Left renal pelvis (tissue), 4 donors: Measurements from ENCODE around the gene ZBTB1. TPM values are rescaled to one million over a fixed set of nuclear protein-coding genes. Genes with fewer than 3 reads are reported as not detected.
A peak's percentile ranks its signal among the peaks of the same experiment; 100 is the strongest.
"Not testable (repeated sequence)": the region's sequence is repeated elsewhere in the genome, so short reads cannot be mapped to it uniquely, and the experiment has no call there.

Experiments used
- DNase-seq, 4 donors: peaks; one replicate each; pipeline ENCODE4 v3.0.0-alpha.2; 2013; ENCODE audit warnings: low read depth in 4 of 4, low spot score in 3 of 4
- polyA plus RNA-seq, 4 donors: library from polyadenylated mRNA; unstranded; fragments of 120-200 nt; gene quantifications; one replicate each; pipeline ENCODE4 v1.2.1, GENCODE V29; 2013; ENCODE audit not compliant: insufficient read length in 4 of 4

The ZBTB1 gene
- polyA plus RNA-seq, 4 donors, result 63.7 to 70.7 (median 67.6) TPM

GRCh38 chr14:64522591-64523355 is 18.2 kb downstream of the ZBTB1 start:
- no peak for DNase-seq

- no peak for DNase-seq
Observed at GRCh38 chr14:64525354-64525753, 20.8 kb downstream of the ZBTB1 start.

- no peak for DNase-seq
Observed at GRCh38 chr14:64531567-64531966, 27.0 kb downstream of the ZBTB1 start.

GRCh38 chr14:64536488-64537245 is 32.1 kb downstream of the ZBTB1 start:
- DNase-seq, result no peak

- DNase-seq, result peak; percentile 98 to 99 (median 99)
Observed at GRCh38 chr14:64540208-64541202, 35.9 kb downstream of the ZBTB1 start, which contains the start of gene HSPA2. HSPA2 (plus strand) TSS chr14:64540741; CDS start chr14:64540850, 109 bp downstream.

- DNase-seq, result no peak
Observed at GRCh38 chr14:64541261-64541971, 36.8 kb downstream of the ZBTB1 start.

GRCh38 chr14:64541972-64542835 is 37.6 kb downstream of the ZBTB1 start:
- no peak for DNase-seq

- no peak for DNase-seq
Observed at GRCh38 chr14:64542836-64543201, 38.2 kb downstream of the ZBTB1 start.

- no peak for DNase-seq
Observed at GRCh38 chr14:64544607-64545312, 40.2 kb downstream of the ZBTB1 start.

GRCh38 chr14:64549016-64549415 is 44.4 kb downstream of the ZBTB1 start:
- DNase-seq, result no peak

GRCh38 chr14:64549791-64550620 is 45.4 kb downstream of the ZBTB1 start, which contains the start of gene PPP1R36:
PPP1R36 (plus strand) TSS chr14:64549961; CDS start chr14:64549998, 37 bp downstream.
- no peak for DNase-seq

GRCh38 chr14:64550621-64551333 is 46.2 kb downstream of the ZBTB1 start:
- DNase-seq, result no peak

- DNase-seq, result no peak
Observed at GRCh38 chr14:64554556-64554955, 50.0 kb downstream of the ZBTB1 start.

GRCh38 chr14:64556526-64556925 is 52.0 kb downstream of the ZBTB1 start:
- no peak for DNase-seq

- DNase-seq, result not testable (repeated sequence)
Observed at GRCh38 chr14:64558216-64558615, 53.6 kb downstream of the ZBTB1 start.

- DNase-seq, result no peak
Observed at GRCh38 chr14:64561631-64562030, 57.1 kb downstream of the ZBTB1 start.

- DNase-seq, result no peak
Observed at GRCh38 chr14:64562436-64562835, 57.9 kb downstream of the ZBTB1 start.
